GM12878 (cell line): ENCODE results near the gene HADHA. TPM values are rescaled to one million over a fixed set of nuclear protein-coding genes. Genes with fewer than 3 reads are reported as not detected.
A peak's percentile ranks its signal among the peaks of the same experiment; 100 is the strongest.

Experiments
- CREB1 ChIP-seq: IDR thresholded peaks from 2 replicates; pipeline ENCODE4 v1.6.1; 2012; ENCODE audit warnings: low read depth, mild to moderate bottlenecking, inconsistent platforms
- CUX1 ChIP-seq: IDR thresholded peaks from 2 replicates; pipeline ENCODE4 v1.6.1; 2012; ENCODE audit warnings: improper control_type of control experiment, low read depth, low read length; ENCODE audit not compliant: insufficient replicate concordance
- E2F4 ChIP-seq: IDR thresholded peaks from 2 replicates; pipeline ENCODE4 v1.6.1; 2012; ENCODE audit warnings: low read depth, low read length, improper control_type of control experiment
- E2F8 ChIP-seq: fragments of 450-650 bp; IDR thresholded peaks from 2 replicates; pipeline ENCODE4 v1.6.1; 2018; ENCODE audit warnings: mild to moderate bottlenecking, low read depth, moderate library complexity; ENCODE audit not compliant: partially characterized antibody
- FOS ChIP-seq: IDR thresholded peaks from 3 replicates; pipeline ENCODE4 v1.6.1; 2011; ENCODE audit warnings: borderline replicate concordance; ENCODE audit not compliant: insufficient read length; ENCODE audit errors: extremely low read depth
- HDAC2 ChIP-seq: fragments of 200-600 bp; sonication (generic); IDR thresholded peaks from 2 replicates; pipeline ENCODE4 v1.6.1; 2017
- HDAC6 ChIP-seq: fragments of 200-600 bp; sonication (generic); IDR thresholded peaks from one replicate; pipeline ENCODE4 v1.8.0; 2017; ENCODE audit warnings: antibody characterized with exemption; ENCODE audit not compliant: unreplicated experiment
- JUNB ChIP-seq: IDR thresholded peaks from 2 replicates; pipeline ENCODE4 v1.6.1; 2016; ENCODE audit warnings: antibody characterized with exemption, mild to moderate bottlenecking
- MLLT1 ChIP-seq: fragments of 450-650 bp; IDR thresholded peaks from 2 replicates; pipeline ENCODE4 v1.6.1; 2016; ENCODE audit warnings: mild to moderate bottlenecking
- MTA3 ChIP-seq: IDR thresholded peaks from 2 replicates; pipeline ENCODE4 v1.6.1; 2012; ENCODE audit warnings: low read length, inconsistent platforms, borderline replicate concordance
- NFIC ChIP-seq: IDR thresholded peaks from 2 replicates; pipeline ENCODE4 v1.6.1; 2012; ENCODE audit warnings: low read depth, mild to moderate bottlenecking, inconsistent platforms, low read length, moderate library complexity
- RAD21 ChIP-seq: IDR thresholded peaks from 2 replicates; pipeline ENCODE4 v1.6.1; 2011; ENCODE audit warnings: mild to moderate bottlenecking, low read depth, low read length, moderate library complexity; ENCODE audit not compliant: insufficient read depth
- RAD51 ChIP-seq: fragments of 450-650 bp; IDR thresholded peaks from 2 replicates; pipeline ENCODE4 v1.6.1; 2016; ENCODE audit warnings: moderate library complexity, mild to moderate bottlenecking, inconsistent platforms
- RUNX3 ChIP-seq: IDR thresholded peaks from 2 replicates; pipeline ENCODE4 v1.6.1; 2012; ENCODE audit warnings: low read length, inconsistent platforms
- TARDBP ChIP-seq: IDR thresholded peaks from 2 replicates; pipeline ENCODE4 v1.6.1; 2016; ENCODE audit warnings: borderline replicate concordance
- YY1 ChIP-seq: IDR thresholded peaks from 2 replicates; pipeline ENCODE4 v1.6.1; 2011; ENCODE audit warnings: low read depth, mild to moderate bottlenecking, low read length
- ZNF207 ChIP-seq: fragments of 450-650 bp; IDR thresholded peaks from 2 replicates; pipeline ENCODE4 v1.6.1; 2014; ENCODE audit warnings: antibody characterized with exemption, mild to moderate bottlenecking, borderline replicate concordance
- ZNF24 ChIP-seq: fragments of 450-650 bp; IDR thresholded peaks from 2 replicates; pipeline ENCODE4 v1.6.1; 2017; ENCODE audit warnings: antibody characterized with exemption, mild to moderate bottlenecking
- ZNF274 ChIP-seq: IDR thresholded peaks from one replicate; pipeline ENCODE4 v1.8.0; 2011; ENCODE audit not compliant: insufficient read length, insufficient read depth
- polyA plus RNA-seq, 11 experiments: library from polyadenylated mRNA; depleted of rRNA in 4 of 11; unstranded in 6 of 11; stranded (reverse) in 5 of 11; fragments of >200 nt; fragmentation: Nextera tagmentation in 4 of 11; fragmentation: Illumina TruSeq in 1 of 11; extraction: Ambion mirVana in 4 of 11; extraction: Trizol in 1 of 11; gene quantifications; 1 replicate in 1 of 11; 2 replicates in 10 of 11; pipeline versions ENCODE4 v1.2.1 to v1.2.3, GENCODE V29; 2011 to 2016; ENCODE audit warnings: inconsistent platforms in 2 of 11, missing spikeins in 2 of 11, low read depth in 1 of 11
- total RNA-seq, 4 experiments: library from RNA; depleted of rRNA in 3 of 4; stranded (reverse); fragments of >200 nt in 3 of 4; fragmentation: Illumina TruSeq in 1 of 4; extraction: Trizol in 1 of 4; gene quantifications; 2 replicates each; pipeline versions ENCODE4 v1.2.1 to v1.2.3, GENCODE V29; 2013 to 2021

HADHA gene
- total and polyA plus RNA-seq, 10 of the 15 experiments (the other 5 are each of a cell fraction or from before 2014, with no cell fraction given), result 109 to 207 (median 165) TPM

GRCh38 chr2:26244309-26245230 is at the start of gene HADHA, which contains the start of gene HADHB (continued):
- no peak for TF ChIP-seq E2F8
- TF ChIP-seq MTA3, result no peak
- peak; percentile 94 for TF ChIP-seq YY1
- TF ChIP-seq RUNX3, result no peak; the same call in none of the 2 replicates
- TF ChIP-seq ZNF274, result no peak
- TF ChIP-seq CREB1, result peak; percentile 35; the same call in 1 of the 2 replicates
- no peak for TF ChIP-seq FOS
- no peak for TF ChIP-seq HDAC2
- TF ChIP-seq E2F4, result no peak
- peak; percentile 73; the same call in 1 of the 2 replicates for TF ChIP-seq MLLT1
- TF ChIP-seq HDAC6, result no peak
- no peak for TF ChIP-seq CUX1
- TF ChIP-seq NFIC, result no peak
- no peak for TF ChIP-seq ZNF24
- no peak for TF ChIP-seq RAD51
- peak; percentile 53; the same call in 1 of the 2 replicates for TF ChIP-seq TARDBP
- TF ChIP-seq JUNB, result no peak
- no peak for TF ChIP-seq RAD21
- peak; percentile 97; the same call in 1 of the 2 replicates for TF ChIP-seq ZNF207
